CD4-positive, alpha-beta T cell treated with Interferon alpha-2 for 1 hour (primary cell): Measurements from ENCODE around the gene STARD7.
"Not testable (repeated sequence)": the region's sequence is repeated elsewhere in the genome, so short reads cannot be mapped to it uniquely, and the experiment has no call there.

Experiments
- DNase-seq, 2 donors: peaks; one replicate each; pipeline ENCODE4 v3.0.0-alpha.2; 2020 to 2022

Gene STARD7

DNA sequence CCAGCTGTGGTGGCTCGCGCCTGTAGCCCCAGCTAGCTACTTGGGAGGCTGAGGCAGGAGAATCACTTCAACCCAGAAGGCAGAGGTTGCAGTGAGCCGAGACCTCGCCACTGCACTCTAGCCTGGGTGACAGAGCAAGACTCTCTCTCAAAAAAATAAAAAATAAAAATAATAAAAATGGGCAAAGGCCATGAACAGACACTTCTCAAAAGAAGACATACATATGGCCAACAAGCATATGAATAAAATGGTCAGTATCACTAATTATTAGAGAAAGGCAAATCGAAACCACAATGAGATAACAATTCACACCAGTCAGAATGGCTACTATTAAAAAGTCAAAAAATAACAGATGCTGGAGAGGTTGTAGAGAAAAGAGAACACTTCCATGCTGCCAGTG is 48.3 kb downstream of the STARD7 start:
- not testable (repeated sequence) for DNase-seq

DNA sequence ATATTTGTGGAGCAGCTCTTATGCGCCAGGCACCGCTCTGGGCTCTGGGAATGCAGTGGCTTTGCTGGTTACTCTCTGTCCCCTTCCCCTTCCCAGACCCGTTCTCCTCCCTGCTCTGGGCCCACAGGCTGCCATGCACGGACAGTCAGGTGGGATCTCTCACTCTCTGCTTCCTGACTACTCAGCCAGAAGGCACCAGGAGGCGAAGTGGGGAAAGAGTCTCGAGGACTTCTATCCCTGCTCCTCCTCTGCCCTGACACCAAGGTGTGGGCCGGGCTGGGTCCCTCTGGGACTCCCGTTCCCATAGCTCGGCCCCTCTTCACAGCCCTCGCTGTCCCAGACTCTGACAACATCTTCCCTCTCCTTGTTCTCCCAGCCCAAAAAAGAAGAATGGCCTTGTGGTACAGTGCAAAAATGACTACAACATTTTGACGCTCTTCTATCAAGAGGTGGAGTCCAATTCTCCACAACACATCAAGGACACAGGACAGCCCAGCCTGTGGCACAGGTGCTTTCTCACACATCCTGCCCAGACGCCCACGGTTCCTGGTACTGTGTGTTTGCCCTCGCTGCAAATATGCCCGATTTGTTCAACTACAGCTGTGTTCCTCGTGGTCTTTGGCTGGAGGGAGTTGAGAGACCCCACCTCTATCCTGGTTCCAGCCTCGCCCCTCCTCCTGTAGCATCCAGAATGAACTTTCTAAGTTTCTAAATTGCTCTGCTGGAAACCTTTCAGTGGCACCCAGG is 49.4 kb downstream of the STARD7 start:
- peak in 1 of 2 donors; percentile 51 for DNase-seq

DNA sequence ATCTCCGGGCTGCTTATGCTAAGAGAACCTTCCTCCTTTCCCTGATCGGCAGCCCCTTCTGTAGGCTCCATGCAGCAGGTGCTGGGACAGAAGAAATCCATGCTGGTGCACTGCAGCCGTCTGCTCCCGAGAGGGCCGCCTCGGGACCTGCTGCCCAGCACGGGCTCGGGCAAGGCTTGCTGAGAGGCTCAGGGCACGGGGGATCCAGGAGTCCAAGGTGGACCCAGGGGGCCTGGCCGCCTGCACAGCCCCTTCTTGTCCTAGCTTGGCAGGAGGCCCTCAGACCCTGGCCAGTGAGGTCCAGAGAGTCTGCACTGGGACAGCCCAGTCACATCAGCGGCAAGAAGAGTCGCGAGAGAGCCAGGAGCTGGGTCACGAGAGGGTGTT is 50.1 kb downstream of the STARD7 start:
- no peak for DNase-seq

DNA sequence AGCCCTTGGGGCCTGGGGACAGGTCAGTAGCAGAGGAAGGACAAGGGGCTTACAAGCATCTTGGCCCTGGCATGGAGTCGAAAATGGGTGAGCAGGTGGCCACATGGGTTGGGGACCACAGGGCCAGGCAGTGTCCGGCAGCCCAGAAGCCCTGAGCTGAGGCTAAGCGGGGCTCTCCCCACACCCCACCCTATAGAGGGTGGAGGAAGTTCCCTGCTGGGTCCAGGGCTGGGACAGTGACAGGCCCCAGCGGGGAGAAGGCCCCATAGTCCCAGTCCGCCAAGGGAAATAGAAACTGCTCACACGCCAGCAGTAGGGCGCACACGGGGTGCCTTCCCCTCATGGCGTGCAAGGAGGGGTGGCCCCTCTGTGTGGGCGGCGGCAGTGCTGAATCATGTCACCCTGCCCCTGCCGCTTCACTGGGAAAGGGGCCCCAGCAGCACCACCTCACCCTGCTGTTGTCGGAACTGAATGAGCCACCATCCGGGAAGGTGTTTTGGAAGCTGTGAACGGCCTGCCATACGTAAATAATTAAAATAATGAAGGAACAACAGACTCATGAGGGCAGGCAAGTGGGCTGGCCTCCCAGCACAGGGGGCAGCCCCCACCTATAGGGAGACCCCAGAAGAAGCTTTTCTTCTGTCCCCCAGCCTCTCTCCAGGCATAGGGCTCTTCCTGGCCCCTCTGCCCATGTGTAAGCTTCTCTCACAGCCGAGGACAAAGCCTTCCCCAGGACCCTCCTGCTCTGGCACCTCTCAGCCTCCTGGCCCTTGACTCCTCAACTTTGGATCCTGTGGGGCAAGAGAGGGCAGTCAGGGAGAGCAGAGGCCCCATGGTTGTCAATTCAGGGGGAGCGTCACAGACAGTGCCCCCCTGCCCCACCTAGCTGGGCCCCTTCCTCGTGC is 50.7 kb downstream of the STARD7 start:
- DNase-seq = peak; percentile 75 to 80

DNA sequence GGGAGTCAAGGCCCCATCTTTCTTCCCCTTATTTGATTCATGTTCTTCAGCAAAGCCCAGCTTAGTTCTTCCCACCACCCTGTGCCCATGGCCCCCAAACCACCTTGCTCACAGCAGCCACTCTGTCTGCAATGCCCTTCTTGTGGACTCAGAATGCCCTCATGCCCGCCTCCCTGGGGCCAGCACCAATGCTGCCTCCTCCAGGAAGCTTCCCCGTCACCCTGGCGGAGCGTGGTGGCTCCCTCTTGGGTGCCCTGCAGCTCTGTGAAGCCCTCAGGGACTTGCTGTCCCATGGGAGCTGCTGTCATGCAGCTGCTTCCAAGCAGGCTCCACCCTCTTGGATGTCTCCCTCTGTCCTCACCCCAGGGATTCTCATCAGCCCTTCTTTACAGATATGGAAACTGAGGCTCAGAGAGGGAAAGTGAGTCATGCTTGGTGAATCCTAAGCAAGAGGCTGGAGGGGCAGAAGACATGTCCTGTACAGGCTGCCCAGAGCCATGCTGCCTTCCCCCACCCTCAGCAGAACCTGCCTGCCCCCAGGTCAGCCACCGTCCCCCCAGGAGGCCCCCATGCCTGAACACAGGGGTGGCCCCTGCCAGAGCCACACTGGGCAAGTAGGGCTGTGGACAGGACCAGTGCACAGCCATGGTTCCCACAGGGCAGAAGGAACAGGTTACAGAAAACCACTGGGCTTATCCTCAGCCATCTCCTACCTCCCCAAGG is 51.5 kb downstream of the STARD7 start:
- no peak for DNase-seq

DNA sequence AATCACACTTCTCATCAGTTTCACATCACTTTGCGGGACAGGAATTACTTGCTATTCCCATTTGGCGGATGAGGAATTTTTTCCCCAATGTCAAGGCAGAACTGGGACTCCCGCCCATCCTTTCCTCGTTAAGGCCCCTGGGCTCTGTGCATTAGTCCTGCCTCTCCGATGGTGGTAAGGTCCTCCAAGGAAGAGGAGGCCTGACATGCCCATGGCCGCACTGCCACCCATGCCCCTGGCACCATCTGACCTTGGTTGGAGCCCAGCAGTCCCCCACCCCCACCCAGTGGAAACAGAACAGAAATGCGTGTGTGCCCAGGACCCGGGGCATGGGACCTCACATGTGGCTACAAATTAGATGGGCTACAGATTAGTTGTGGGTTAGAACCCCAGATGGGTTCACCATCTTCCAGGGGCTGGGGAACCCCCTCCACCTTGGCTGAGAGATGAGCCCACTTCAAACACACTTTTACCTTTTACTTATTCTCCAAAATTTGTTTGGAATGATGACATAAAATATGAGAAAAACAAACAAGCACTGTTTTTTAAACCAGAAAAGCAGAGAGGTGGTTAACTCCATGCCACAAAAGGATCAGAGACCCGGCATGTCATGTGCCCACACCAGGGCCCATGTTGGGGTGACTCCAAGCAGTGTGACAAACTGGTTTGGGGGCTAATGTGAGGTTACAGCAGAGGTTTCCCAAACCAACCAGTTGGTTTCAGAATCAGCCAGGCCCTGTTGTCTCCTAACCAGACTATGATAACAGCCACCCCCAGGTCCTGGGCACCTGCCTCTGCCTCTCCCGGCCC is 52.4 kb downstream of the STARD7 start:
- peak in 1 of 2 donors; percentile 51 for DNase-seq

DNA sequence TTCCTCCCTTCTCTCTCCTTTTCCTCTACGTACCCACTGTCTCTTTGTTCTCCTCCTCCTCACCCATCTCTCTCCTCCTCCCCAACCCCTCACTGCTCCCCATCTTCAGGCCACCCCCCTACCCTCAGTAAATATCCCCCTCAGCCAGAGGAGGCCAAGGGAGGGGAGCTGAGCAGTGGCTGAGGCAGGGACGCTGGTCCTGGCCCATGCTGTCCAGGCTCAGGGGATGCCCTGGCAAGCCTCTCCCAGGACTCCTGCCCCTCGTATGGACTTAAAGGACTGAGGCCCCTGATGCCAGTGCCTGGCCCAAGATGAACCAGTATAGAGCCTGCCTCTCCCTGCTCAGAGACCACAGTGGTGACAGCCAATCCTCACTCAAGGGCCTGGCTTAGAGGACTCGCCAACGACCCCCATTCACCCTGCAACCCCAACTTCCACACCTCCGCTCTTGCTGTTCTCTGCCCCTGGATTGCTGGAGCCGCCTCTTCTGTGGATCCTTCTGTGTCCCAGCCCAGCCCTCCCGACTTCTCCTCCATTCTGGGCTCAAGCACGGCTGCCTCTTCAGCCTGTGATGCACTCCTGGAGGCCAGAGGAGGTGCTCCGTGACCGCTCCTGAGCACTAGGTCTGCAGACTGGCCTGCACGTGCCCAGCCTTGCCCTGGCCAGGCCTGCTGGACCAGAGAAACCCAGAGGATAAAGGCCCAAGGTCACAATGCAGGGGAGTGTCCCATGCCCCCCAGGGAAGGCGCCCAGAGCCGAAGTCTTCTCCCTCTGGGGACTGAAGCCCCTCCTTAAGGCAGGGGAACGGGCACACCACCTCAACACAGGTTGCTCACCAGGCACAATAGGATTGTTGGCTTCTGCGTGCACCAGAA is 53.9 kb downstream of the STARD7 start:
- DNase-seq = no peak

DNA sequence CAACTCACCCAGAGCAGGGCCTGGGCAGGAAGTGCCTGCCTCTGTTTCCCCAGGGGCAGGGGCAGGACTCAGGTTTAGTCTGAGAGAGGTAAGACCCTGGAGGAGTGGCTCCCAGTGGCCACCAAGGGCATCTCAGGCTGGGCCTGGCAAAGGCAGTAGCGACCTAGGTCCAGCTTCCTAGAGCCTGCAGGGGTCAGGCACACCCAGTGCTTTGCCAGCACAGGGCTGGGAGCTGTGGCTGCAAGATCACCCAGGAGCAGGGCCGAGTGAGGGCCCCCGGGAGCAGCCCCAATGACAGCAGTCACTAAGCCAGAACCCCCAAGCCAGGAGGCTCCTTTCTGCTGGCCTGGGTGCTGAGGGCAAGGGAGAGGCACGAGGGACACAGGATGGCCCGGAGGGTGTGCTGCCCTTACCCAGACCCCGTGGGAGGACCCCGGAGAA is 54.6 kb downstream of the STARD7 start:
- DNase-seq = no peak

DNA sequence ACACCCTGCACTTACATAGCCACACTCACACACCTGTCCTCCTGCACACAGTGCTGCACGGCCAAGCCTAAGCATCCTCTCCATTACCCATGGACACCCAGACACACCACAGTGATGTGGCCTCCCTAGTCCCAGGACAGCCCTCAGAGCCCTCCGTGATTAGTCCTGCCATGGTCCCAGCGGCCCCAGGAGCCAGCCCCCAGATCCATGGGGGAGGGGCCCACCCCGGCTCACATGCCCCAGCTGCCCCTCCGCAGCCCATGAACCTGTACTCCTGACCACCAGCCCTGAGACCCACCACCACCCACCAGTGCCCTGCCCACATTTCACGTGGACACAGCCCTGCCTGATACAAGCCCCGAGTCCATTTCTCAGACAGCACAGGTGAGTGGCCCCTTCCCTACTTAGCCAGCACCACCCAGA is 55.3 kb downstream of the STARD7 start:
- DNase-seq = no peak

DNA sequence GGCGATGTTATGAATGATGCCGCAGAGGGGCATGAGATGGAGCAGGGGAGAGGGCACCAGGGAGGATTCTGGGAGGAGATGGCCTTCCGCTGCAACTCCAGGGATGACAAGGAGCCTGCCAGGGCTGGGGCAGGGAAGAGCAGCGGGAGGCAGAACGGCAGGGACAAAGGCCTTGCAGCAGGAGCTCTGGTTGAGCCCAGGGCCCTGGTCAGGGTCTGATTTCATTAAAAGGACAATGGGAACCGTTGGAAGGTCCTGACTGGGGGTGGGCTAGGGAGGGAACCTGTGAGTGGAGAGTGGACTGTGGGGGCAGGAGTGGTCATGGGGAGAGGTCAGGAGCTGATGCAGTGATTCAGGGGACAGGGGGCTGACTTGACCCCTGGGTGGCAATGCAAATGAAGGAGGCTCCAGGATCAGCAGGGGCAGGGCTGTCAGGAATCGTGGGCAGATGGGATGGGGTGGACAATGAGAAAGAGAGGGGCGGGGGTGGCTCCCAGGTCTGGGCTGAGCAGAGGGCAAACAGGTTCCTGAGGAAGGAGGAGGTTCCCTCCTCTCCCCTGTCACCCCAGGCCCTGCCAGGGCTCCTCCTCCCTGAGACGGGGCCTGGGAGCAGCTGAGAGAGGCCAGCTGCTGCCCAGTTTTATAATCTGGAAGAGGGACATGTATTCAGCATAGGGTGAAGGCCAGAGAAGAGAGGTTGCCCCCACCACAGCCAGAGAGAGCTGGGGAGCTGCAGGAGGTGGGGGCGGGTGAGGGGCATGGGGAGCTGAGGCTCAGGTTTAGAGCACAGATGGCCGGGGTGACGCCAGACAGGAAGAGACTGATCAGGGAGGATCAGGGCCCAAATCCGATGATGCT is 56.1 kb downstream of the STARD7 start:
- no peak for DNase-seq

DNA sequence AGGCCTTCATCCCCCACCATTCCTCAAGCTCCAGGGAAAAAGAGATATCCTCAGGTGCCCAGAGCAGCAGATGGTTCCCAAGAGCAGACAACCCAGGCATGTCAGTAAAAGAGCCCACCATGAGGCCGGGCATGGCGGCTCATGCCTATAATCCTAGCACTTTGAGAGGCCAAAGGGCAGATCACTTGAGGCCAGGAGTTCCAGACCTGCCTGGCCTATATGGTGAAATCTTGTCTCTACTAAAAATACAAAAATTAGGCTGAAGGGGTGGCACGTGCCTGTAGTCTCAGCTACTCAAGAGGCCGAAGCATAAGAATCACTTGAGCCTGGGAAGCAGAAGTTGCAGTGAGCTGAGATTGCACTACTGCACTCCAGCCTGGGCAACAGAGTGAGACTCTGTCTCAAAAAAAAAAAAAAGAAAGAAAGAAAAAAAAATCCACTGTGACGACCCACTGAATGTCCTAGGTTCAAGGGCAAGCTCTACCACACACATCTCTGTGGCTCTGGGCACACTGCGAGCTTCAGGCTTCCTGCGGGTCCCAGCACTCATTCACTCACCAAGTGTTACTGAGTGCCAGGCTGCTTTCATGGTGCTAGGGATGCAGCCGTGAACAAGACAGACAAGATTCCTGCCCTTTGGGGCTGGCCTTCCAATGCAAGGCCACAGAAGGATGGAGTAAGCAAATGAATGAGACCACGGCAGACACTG is 56.9 kb downstream of the STARD7 start:
- DNase-seq = no peak

DNA sequence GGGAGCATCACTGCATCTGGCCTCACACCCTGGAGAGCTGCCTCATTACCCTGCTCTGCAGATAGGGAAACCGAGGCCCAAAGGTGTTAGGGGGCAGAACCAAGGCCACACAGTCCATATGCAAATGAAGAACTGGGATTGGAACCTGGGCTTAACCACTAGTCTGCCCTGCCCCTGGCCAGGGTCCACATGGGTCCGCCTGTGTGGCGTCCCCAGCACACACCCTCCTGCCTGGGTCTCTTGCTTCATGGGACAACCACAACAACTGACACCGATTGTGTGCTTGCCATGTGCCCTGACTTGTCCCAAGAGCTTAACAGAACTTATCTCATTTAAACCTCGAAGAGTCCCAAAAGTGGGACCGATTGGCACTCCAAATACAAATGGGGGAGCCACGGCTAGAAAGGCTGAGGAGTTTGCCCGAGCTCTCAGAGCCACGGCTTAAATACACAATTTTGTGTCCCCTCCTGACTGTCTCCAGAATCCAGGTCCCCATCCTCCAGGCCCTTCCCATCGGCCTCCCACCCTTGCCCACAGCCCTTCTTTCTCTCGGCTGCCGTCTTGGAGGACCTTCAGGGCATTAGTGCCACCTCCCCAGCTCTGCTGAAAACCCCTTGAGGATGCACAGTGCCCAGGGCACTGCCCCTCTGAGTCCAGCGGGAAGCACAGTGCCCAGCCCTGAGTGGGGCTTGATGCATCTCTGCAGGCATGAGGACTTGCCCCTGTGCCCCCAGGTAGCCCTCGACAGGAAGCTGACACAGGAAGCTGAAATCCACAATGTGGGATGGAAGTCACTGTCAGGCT is 57.6 kb downstream of the STARD7 start:
- DNase-seq = no peak

DNA sequence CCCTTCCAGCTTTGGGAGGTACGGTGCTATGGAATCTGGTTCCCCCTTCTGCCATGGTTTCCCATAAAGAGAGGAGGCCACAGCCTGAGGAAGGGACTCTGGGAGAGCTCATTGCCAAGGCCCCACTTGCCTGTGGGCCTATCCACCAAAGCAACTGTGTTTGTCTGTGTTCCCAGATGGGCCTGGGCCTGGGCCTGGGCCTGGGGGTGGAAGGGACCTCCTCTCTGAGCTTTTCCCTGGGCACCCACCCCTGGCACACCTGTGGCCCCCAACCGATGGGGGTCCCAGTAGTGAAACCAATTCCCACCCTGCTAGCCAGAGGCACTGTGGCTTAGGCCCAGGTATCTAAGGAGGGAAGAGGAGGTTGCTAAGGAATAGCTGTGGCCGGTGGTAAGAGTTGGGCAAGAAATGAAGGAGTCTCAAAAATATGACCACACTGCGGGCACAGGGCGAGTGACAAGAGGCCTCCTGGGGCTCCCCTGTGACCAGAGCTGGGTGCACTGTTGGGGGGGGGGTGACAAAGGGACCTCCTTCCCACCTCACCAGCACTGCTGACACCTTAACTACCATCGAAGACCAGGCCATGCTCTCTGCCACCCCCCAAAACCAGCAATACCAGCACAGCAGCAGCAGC is 58.5 kb downstream of the STARD7 start:
- DNase-seq = no peak

DNA sequence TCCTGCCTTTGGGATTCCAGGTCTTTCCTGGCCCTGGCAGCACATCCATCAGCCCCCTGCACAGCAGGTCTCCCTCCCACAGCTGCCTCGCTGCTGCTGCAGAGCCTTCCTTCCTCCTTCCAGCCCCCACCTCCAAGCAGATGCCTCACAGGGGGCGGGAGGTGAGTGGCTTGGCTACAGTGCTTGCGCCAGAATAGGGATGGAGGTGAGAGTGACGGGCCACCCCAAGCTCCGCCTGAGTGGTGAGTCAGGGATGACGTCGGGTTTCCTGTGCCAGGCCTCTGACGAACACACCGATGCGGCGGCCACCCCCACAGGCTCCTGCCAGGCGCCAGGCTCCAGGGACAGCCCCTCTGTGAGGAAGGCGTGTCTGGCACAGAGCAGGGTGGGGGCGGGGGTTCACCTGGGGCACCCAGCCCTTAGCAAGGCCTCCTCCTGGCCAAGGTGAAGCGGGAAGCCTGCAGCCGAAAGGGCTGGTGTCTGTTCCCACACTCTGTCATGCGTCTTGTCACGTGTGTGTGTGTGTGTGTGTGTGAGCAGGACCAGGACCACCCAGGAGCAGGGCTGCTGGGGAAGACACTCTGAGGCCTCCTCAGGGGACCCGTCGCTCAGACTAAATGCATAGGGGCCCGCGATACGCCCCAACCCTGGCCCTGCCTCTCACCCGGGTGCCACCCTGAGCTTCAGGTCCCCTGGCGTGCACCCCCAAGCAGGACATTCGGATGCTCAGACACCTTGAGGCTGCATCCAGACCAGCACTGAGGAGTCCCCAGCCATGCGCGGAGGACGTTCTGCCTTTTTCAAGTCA is 60.0 kb downstream of the STARD7 start:
- DNase-seq = peak; percentile 97 to 98

DNA sequence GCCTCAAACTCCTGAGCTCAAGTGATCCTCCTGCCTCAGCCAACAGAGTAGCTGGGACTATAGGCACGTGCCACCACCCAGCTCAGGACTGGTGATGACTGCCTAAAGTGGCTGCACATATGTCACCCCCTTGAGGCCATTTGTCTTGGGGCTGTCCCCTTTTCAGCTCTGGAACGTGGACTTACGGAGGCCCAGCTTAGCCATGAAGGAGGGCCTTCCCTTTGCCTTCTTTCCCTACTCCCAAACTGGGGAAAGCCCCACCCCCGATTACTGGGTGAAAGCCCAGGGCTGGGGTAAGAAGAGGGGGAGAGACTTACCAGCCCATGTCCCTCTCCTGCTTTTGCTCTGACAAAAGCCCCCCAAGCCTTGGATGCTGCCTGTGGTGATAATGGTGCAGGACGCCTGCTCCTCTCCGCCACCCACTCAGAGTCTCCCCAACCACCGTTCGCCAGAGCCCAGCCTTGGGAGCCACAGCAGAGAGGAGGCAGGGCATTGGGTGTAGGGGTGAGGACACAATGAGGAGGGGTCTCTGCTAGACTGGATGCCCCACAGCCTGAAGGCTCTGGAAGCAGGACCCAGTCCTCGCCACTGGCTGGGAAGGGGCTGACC is 60.9 kb downstream of the STARD7 start:
- peak in 1 of 2 donors; percentile 31 for DNase-seq

DNA sequence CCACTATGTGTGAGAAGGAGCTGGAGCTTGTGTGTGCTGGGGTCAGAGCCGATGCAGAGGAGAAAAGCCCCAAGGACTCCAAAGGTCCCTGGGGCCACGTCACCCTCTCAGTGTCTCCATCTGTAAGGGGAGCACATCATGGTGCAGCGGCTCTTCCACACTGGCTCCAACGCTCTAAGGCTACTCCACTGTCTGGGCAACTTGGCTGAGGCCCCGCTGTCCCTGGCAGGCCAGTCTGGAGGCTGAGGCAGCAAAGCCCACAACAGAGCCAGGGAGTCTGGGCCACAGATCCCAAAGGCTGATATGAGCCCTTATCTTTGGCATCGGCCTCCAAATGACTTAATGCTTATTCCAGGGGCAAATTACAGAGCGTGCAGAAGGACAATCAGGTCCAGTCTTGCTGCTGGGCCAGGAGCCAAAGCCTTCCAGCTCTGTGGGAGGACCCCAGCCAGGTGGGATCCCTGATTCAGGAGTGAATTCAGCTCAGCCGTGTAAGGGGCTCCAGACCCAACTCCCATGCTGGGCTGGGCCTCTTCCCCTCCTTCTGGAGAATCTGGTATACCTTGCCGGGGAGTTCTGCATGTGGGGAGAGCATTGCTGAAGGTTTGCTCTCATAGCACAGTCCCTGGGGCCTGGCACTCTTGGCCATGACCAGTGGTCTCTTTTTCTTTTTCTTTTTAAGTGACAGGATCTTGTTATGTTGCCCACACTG is 61.6 kb downstream of the STARD7 start:
- DNase-seq = peak in 1 of 2 donors; percentile 43
